Common myeloid progenitor, CD34-positive (primary cell): Measurements from ENCODE around the gene WDR86.
A peak's percentile ranks its signal among the peaks of the same experiment; 100 is the strongest.

ENCODE experiments used
- CTCF ChIA-PET: fragments of 350-600 bp; sonication (Branson Sonifier 250); formaldehyde crosslinking; loops from one replicate; lab custom pipeline; 2021; ENCODE audit warnings: antibody characterized with exemption; lab: Charles Lee
- POLR2A ChIA-PET: fragments of 350-600 bp; sonication (Branson Sonifier 250); formaldehyde crosslinking; loops from one replicate; lab custom pipeline; 2021; ENCODE audit warnings: antibody characterized with exemption; lab: Charles Lee
- DNase-seq, 3 donors: peaks; one replicate each; pipeline versions ENCODE4 v3.0.0 to v3.0.0-alpha.2; 2013
- H3K27ac ChIP-seq, 2 experiments: 1 replicate in 1 of 2; 2 replicates in 1 of 2; pipeline ENCODE4 v1.7.0; 2013; ENCODE audit warnings: inconsistent platforms in 2 of 2, low read length in 2 of 2, mild to moderate bottlenecking in 2 of 2, low read depth in 1 of 2, moderate library complexity in 1 of 2; ENCODE audit not compliant: severe bottlenecking in 2 of 2, insufficient read depth in 1 of 2, poor library complexity in 1 of 2
- H3K27me3 ChIP-seq, 5 experiments: replicated peaks in 2 of 5; 1 replicate in 3 of 5; 2 replicates in 2 of 5; pipeline versions ENCODE4 v1.6.1 to v1.7.0; 2013; ENCODE audit warnings: low read length in 4 of 5, mild to moderate bottlenecking in 2 of 5, moderate library complexity in 2 of 5, inconsistent platforms in 1 of 5; ENCODE audit not compliant: insufficient read depth in 5 of 5, control insufficient read depth in 4 of 5
- H3K36me3 ChIP-seq, 4 experiments: 1 replicate in 2 of 4; 2 replicates in 2 of 4; pipeline versions ENCODE4 v1.6.1 to v1.7.0; 2013; ENCODE audit warnings: low read length in 3 of 4, control low read depth in 1 of 4, mild to moderate bottlenecking in 1 of 4; ENCODE audit not compliant: control insufficient read depth in 4 of 4, insufficient read depth in 4 of 4
- H3K4me1 ChIP-seq, 4 experiments: 1 replicate in 3 of 4; 2 replicates in 1 of 4; pipeline versions ENCODE4 v1.6.1 to v1.7.1; 2013; ENCODE audit warnings: low read length in 3 of 4, mild to moderate bottlenecking in 3 of 4, control low read depth in 1 of 4, inconsistent platforms in 1 of 4, moderate library complexity in 1 of 4; ENCODE audit not compliant: control insufficient read depth in 4 of 4, insufficient read depth in 4 of 4; ENCODE audit errors: control extremely low read depth in 1 of 4
- H3K4me3 ChIP-seq, 7 experiments: 1 replicate in 4 of 7; 2 replicates in 3 of 7; pipeline versions ENCODE4 v1.5.1 to v1.7.0; 2013; ENCODE audit warnings: mild to moderate bottlenecking in 7 of 7, low read length in 6 of 7, moderate library complexity in 6 of 7, inconsistent platforms in 2 of 7, low read depth in 2 of 7, control low read depth in 1 of 7; ENCODE audit not compliant: insufficient read depth in 4 of 7, control insufficient read depth in 1 of 7; ENCODE audit errors: extremely low read depth in 1 of 7
- H3K9me3 ChIP-seq, 5 experiments: 1 replicate in 4 of 5; 2 replicates in 1 of 5; pipeline versions ENCODE4 v1.6.1 to v1.7.1; 2013; ENCODE audit warnings: low read length in 4 of 5, mild to moderate bottlenecking in 2 of 5, inconsistent platforms in 1 of 5, low read depth in 1 of 5, moderate library complexity in 1 of 5; ENCODE audit not compliant: control insufficient read depth in 4 of 5, insufficient read depth in 2 of 5; ENCODE audit errors: control extremely low read depth in 1 of 5
- WGBS: methylation state at CpG from one replicate; pipeline ENCODE4 v1.1.5; 2013; ENCODE audit not compliant: insufficient coverage; 5-methylcytosine and 5-hydroxymethylcytosine counted together

Gene WDR86

DNA sequence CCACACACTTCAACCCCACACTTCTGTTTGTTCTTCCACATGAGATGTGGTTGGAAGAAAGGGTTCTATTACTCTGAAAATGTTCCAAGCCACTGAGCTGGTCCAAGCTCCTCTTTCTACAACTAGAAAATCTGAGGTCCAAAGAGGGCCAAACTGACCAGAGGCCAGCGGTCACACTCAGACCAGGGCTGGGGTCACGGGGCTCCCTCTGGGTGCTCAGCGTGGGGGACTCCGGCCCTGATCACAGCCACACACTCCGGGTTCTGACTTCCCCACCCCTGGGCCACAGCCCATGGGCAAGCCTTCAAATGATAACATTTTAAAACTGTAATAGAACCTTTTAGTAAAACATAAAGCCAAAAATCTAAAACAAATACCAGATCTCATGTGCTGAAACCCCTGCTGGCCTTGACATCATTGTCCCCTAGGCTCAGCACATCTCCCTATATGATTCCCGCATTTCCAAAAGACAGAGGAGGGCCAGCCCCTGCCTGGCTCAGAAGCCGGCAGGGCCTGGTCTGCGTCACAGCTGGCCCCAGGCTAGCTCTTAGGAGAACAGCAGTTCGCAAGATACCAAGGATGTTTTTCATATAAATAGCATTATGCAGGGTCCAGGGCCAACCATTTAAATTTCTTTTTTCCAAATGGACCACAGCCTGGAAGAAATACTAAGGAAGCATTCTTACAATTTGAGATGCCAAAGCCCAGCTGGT is 26.8 kb upstream of the WDR86 start:
- 98% methylated on average over 9 of the region's 9 CpGs for WGBS
- DNase-seq = no peak
- no peak overlapping the region for H3K27ac ChIP-seq
- no peak overlapping the region for H3K4me3 ChIP-seq
- H3K9me3 ChIP-seq = no peaks in the 10 kb centered on the region
- ChIA-PET CTCF (interaction anchor here (1.1 to 2.4 kb wide), 3 partner anchors 11 to 70 kb away, joined by 4 to 20 read pairs (median 4); no protein-coding TSS in a partner anchor), POLR2A (no interaction called here)
- H3K27me3 ChIP-seq = peaks cover 0 to 28% (median 7%) of the 10 kb centered on the region in 5 experiments
- H3K4me1 ChIP-seq = peaks cover 0 to 37% (median 21%) of the 10 kb centered on the region in 4 experiments
- H3K36me3 ChIP-seq = no peaks in the 10 kb centered on the region

DNA sequence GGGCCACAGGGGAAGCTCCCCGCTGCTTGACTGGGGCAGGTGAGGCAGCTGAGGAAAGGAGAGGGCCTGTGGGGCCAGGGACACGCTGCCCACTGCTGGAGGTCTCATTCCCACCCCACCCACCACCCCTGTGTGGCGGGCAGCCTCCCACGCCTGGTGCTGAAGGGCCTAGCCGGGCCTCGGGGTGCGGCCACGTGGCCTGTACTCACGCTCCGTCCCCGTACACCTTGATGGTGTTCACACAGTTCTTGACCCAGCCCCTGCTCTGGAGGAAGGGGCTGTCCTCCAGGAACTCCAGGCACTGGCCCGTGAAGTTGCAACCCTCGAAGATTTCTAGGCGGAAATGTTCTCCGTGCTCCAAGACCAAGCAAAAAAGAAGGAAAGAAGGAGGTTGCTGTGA is 26.1 kb upstream of the WDR86 start:
- POLR2A ChIA-PET = no interaction called here
- Histone ChIP-seq H3K27me3 (peaks cover 0 to 31% (median 7%) of the 10 kb centered on the region in 5 experiments), H3K4me1 (peaks cover 0 to 31% (median 19%) of the 10 kb centered on the region in 4 experiments), H3K9me3 (no peaks in the 10 kb centered on the region), H3K36me3 (no peaks in the 10 kb centered on the region), H3K27ac (no peak overlapping the region), H3K4me3 (no peak overlapping the region)
- WGBS = 100% methylated on average over 5 of the region's 15 CpGs
- CTCF ChIA-PET = no interaction called here
- no peak for DNase-seq

DNA sequence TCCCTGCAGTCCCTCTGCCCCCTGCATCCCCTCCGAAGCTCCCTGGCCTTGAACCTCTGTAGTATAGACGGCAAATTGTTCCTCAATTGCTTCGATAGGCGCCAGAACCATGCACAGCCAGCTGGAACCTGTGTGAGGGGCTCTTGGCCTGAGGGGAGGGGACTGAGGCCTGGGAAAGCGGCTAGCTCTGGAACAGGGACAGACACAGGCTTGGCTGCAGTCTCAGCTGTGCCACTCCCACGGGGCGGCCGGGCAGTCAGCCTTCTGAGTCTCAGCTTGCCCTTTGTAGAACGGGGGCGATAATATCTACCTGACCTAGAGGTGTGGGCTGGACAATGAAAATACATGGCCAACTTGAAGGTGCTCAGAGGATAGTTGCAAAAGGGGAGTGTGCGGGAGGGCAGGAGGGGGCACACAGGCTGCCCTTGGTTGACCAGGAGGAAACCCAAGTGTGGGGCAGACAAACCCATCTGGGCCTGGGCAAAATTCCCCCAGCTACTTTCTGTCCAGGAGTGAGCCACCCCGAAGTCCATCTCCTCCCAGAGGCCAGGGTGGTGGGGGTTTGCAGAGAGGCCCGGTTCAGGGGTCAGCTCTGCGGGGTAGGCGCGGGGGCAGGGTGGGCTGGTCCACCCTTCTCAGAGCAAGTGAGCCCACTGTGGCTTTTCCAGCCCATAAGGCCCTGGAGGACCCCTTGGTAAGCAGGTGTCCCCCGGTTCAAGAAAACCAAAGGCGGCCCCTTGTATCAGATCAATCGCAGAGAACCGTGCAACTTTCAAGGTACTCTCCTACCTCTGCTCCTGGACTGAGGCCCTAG is 25.5 kb upstream of the WDR86 start:
- peaks cover 0 to 32% (median 7%) of the 10 kb centered on the region in 5 experiments for H3K27me3 ChIP-seq
- no peak overlapping the region for H3K4me3 ChIP-seq
- POLR2A ChIA-PET = no interaction called here
- H3K4me1 ChIP-seq = peaks cover 0 to 25% (median 18%) of the 10 kb centered on the region in 4 experiments
- H3K36me3 ChIP-seq = no peaks in the 10 kb centered on the region
- H3K9me3 ChIP-seq = no peaks in the 10 kb centered on the region
- WGBS = 99% methylated on average over 18 of the region's 20 CpGs
- no peak for DNase-seq
- CTCF ChIA-PET = interaction anchor here (0.8 to 1.2 kb wide), 2 partner anchors 13 kb away, joined by 3 read pairs; no protein-coding TSS in a partner anchor
- H3K27ac ChIP-seq = no peak overlapping the region

DNA sequence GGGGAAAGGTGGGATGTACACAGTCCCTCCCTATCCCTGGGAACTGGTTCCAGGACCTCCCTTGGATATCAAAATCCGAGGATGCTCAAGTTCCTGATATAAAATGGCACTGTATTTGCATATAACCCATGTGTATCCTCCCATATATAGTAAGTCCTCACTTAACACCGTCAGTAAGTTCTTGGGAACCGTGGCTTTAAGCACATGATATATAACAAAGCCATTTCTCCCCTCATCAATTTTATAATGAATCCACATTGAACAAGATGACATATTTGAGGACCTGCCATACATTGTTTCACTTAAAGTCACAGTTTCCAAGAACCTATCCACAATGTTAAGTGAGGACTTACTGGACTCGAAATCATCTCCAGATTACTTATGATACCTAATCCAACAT is 24.7 kb upstream of the WDR86 start:
- H3K27me3 ChIP-seq = peaks cover 0 to 28% (median 7%) of the 10 kb centered on the region in 5 experiments
- 95% methylated on average over 3 of the region's 4 CpGs for WGBS
- ChIA-PET CTCF (interaction anchor here (0.8 to 1.2 kb wide), 2 partner anchors 12 to 14 kb away, joined by 3 read pairs; no protein-coding TSS in a partner anchor), POLR2A (no interaction called here)
- peaks cover 0 to 25% (median 20%) of the 10 kb centered on the region in 4 experiments for H3K4me1 ChIP-seq
- H3K27ac ChIP-seq = no peak overlapping the region
- DNase-seq = no peak
- H3K9me3 ChIP-seq = no peaks in the 10 kb centered on the region
- H3K36me3 ChIP-seq = no peaks in the 10 kb centered on the region
- H3K4me3 ChIP-seq = no peak overlapping the region

DNA sequence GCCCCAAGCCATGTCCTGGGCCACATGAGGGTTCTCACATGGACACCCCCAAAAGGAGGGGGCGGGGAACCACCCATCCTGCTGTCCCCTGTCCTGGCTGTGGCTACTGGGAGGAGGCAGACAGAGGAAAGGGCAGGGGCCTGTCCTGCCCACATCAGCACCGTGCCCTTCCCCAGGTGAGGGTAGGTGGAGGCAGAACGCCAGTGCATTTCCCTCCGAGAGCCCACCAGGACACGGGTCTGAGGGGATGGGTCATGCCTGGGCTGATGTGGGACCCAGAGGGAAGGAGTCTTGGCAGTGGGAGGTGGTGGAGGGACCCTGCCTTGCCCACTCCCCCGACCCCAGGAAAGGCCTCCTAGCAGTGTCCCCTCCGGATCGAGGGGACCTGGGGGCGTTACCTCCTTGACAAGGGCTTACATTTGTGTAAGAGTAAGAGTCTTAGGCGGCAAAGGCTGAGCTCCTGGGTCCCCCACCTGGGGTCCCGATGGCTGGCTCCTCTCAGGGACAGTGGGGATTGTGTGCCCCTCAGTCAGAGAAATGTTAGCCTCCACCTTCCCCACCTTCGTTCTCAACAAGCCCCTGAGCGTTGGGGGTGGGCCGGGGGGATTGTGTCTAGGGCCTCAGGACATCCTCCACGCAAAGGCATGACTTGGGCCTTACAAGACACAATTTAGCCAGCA is 24.0 kb upstream of the WDR86 start:
- Histone ChIP-seq H3K27me3 (peaks cover 0 to 21% (median 5%) of the 10 kb centered on the region in 5 experiments), H3K36me3 (no peaks in the 10 kb centered on the region), H3K4me3 (no peak overlapping the region), H3K9me3 (no peaks in the 10 kb centered on the region), H3K4me1 (peaks cover 0 to 29% (median 20%) of the 10 kb centered on the region in 4 experiments), H3K27ac (no peak overlapping the region)
- ChIA-PET CTCF (interaction anchor here (0.6 to 2.2 kb wide), 2 partner anchors 12 to 14 kb away, joined by 3 to 8 read pairs; no protein-coding TSS in a partner anchor), POLR2A (no interaction called here)
- 97% methylated on average over 13 of the region's 15 CpGs for WGBS
- no peak for DNase-seq

DNA sequence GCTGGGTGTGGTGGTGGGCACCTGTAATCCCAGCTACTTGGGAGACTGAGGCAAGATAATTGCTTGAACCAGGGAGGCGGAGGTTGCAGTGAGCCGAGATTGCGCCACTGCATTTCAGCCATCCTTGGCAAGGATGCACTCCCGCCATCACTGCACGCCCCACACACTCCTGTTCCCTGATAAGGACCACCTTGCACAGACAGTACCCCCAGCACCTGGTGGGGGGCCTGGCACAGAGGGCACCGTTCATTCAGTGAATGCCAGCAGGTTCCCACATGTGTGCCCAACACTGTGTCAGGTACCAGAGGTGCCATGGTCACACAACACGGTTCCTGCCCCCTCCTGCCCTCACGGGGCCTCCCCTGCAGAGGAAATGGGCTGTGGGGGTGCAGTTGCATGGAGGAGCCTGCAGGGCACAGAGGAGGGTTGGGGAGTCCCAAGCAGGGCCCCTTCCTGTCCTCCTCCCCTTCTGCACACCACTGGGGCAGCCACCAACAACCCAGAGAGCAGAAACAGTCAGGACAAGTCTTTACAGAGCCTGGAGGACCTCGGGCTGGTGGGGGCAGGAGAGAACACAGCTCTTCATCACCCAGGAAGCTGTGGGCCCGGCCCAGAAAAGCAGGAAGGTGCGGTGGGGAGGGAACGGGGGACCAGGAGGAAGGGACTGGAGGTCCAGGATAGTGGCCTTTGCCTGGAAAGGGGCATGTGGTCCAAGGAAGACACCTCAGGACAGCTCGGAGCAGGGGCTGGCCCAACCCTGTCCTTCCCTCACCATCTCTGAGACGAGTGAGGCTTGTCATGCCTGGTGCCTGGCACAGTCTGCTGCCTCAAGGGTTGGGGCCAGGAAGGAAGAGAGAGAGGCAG is 23.1 kb upstream of the WDR86 start:
- Histone ChIP-seq H3K9me3 (no peaks in the 10 kb centered on the region), H3K4me1 (peaks cover 0 to 38% (median 23%) of the 10 kb centered on the region in 4 experiments), H3K36me3 (no peaks in the 10 kb centered on the region), H3K27me3 (peaks cover 0 to 16% (median 2%) of the 10 kb centered on the region in 5 experiments), H3K4me3 (no peak overlapping the region), H3K27ac (no peak overlapping the region)
- ChIA-PET CTCF (interaction anchor here (1.0 to 2.2 kb wide), 2 partner anchors 8 to 15 kb away, joined by 3 to 8 read pairs; no protein-coding TSS in a partner anchor), POLR2A (interaction anchor here (0.6 kb wide), 1 partner anchor 150 kb away, joined by 5 read pairs; no protein-coding TSS in a partner anchor)
- WGBS = 50% methylated on average over 10 of the region's 14 CpGs
- DNase-seq = peak in 2 of 3 donors; percentile 44 to 54
